Liver (tissue), 3 donors: ENCODE measurements around the gene CSNK1A1L.

Experiments used
- CTCF ChIP-seq: fragments of 150-350 bp; IDR thresholded peaks from 2 replicates; pipeline ENCODE4 v1.5.1; 2017; ENCODE audit warnings: improper control_type of control experiment, low read depth, low read length; ENCODE audit not compliant: missing input control
- HNF4G ChIP-seq: IDR thresholded peaks from 2 replicates; pipeline ENCODE4 v1.6.1; 2016; ENCODE audit warnings: antibody characterized with exemption
- YY1 ChIP-seq: IDR thresholded peaks from 2 replicates; pipeline ENCODE4 v1.6.1; 2016; ENCODE audit warnings: antibody characterized with exemption, mild to moderate bottlenecking
- donor health status: healthy.
- donor health status: healthy.

- TF ChIP-seq HNF4G = no peak
- no peak for TF ChIP-seq CTCF
- no peak for TF ChIP-seq YY1
These were observed 18.0 kb downstream of the CSNK1A1L start for GRCh38 chr13:37087486-37087885.
